GM18909 (cell line): ENCODE results near the gene PROSER2.
A peak's percentile ranks its signal among the peaks of the same experiment; 100 is the strongest.
"Not testable (repeated sequence)": the region's sequence is repeated elsewhere in the genome, so short reads cannot be mapped to it uniquely, and the experiment has no call there.

Source experiments
- ATAC-seq: cut with Tn5 transposase; IDR thresholded peaks from one replicate; pipeline ENCODE4 v1.9.1; 2021; ENCODE audit warnings: mild to moderate bottlenecking; ENCODE audit not compliant: unreplicated experiment, poor library complexity

The PROSER2 gene

GRCh38 chr10:11832042-11832441 is 8.9 kb downstream of the PROSER2 start:
- ATAC-seq, result no peak

DNA sequence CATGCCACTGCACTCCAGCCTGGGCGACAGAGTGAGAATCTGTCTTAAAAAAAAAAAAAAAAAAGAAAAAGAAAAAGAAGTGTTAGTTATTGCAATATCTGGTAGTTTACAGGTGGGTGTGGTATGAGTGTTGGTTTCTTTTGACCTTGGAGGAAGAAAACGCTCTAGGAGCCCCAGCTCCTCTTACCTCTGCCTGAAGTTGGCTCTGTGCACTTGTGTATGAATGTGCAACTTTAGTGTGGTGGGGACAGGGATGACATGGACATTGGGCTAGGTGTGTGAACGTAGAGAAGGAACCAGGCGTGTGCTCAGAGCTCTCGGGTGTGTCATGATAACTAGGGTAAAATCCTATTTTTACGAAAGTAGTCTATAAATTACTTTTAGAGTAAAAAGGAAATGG is 11.9 kb downstream of the PROSER2 start:
- no peak for ATAC-seq

DNA sequence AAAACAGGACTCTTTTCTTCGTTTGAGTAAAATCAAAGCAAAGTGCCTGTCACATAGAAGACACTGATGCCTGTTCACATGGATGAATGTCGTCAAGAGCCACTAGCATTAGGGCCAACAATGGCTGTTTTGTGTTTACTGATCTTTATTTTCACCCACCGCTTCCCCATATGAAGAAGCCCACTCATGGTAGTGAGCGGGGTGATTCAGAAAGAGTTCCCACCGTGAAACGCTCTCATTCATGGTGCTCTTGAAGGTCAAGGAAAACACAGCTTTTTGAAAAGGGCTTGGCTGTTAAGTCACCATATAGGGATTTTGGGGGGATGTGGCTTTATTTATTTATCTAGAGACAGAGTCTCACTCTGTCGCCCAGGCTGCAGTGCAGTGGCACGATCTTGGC is 12.5 kb downstream of the PROSER2 start:
- ATAC-seq, result no peak

DNA sequence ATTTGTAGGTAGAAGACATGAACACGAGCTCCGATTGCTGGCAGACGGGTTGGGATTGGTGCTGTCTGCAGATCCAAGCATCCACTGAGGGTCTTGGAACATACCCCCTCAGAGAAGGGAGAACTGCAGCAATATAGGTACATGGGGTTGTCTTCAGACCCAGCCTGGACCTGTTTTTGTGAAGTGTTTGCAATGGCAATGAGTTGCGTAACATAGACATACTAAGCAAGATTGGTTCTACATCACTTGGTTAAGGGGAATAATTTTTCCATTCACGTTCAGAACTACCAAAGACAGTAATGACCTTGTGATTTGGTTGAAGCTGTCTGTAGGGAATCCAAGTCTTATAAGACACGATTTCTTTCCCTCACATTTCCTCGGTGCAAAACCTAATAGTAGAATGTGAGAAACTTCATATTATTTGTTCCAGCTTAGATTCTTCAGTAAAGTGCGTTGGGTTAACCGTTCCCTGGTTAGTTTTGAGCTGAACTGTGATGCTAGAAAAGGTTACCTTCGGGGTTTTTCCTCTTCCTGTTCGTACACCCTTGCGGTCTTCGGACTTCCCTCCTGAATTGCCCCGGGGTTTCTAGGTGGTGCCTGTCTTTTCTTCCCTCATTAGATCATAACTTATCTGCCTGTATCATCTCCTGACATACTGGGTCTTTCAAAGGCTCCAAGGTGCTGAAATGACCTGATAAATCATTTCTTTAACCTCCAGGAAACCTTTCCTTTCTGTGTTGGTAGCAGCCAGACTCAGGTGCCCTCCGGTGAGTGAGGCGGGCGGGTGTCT is 14.4 kb downstream of the PROSER2 start:
- ATAC-seq, result no peak

- no peak for ATAC-seq
These were observed 15.2 kb downstream of the PROSER2 start for GRCh38 chr10:11838298-11838852.

DNA sequence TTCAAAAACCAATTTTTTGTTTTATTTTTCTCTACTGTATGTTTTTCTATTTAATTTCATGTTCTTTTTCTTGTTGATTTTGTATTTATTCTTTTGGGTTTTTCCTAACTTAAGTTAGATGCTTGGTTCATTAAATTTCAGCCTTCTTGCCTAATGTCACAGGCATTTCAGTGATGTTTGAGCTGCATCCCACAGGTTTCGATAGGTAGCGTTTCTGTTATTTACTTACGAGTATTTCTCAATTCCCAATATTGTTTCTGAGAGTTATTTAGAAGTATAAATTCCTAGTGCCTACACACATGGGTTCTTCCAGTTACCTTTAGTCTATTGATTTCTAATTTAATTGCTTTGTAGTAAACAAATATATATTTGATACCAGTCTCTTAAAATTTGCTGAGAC is 18.2 kb downstream of the PROSER2 start:
- ATAC-seq, result no peak

DNA sequence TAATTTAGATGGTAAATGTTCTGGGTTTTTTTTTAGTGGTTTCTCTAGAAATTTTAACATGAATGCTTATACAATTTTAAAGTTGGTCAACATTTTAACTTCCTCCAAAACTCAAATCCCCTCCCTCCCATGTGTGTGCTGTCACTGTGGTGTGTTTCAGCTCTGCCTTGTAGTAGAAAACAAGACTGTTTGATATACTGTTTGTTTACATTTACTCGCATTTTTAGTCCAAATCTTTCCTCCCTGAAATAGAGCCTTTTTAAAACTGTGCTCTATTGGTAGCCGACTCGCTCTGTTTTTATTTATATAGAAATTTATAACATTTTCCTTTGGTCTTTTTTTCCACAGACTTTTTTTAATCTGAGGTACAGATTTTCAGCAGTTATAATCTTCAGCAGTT is 19.3 kb downstream of the PROSER2 start:
- no peak for ATAC-seq

DNA sequence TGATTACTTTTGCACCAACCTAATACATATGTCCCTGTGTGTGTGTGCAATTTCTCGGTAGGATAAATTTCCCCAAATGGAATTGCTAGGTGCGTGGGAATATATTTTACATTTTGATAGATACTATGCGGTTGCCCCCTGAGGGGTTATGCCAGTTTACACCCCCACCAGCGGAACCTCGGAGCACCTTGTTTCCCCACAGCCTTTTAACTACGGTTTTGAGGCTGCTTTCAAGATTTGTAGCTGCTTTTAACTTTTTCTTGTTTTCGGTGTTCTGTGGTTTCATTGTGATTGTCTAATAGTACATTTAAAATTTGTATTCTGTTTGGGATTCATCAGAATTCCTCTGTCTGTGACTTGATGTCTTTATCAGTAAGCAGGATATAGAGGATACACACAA is 22.0 kb downstream of the PROSER2 start:
- ATAC-seq, result no peak

DNA sequence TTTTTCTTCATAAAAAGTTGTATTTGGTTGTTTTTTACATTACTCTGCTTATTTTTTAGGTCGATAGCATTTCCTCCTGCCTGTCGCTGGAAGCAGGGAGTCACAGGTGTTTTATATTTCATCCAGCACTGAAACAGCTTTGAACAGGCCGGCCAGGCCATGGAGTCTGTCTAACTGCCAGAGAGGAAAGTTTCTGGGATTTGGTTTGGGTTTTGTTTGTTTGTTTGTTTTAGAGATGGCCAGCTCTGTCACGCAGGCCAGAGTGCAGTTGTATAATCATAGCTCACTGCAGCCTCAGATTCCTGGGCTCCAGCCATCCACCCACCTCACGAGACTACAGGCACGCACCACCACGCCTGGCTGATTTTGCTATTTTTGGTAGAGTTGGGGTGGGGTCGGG is 23.4 kb downstream of the PROSER2 start:
- ATAC-seq, result no peak

- no peak for ATAC-seq
These were observed 26.1 kb downstream of the PROSER2 start for GRCh38 chr10:11849277-11849676.

- ATAC-seq, result no peak
These were observed 26.8 kb downstream of the PROSER2 start for GRCh38 chr10:11849911-11850310.

- no peak for ATAC-seq
These were observed 28.8 kb downstream of the PROSER2 start for GRCh38 chr10:11851910-11852309.

GRCh38 chr10:11852637-11853036 is 29.5 kb downstream of the PROSER2 start:
- ATAC-seq, result not testable (repeated sequence)

GRCh38 chr10:11853468-11853867 is 30.3 kb downstream of the PROSER2 start:
- ATAC-seq, result no peak

GRCh38 chr10:11854301-11854700 is 31.1 kb downstream of the PROSER2 start:
- no peak for ATAC-seq

GRCh38 chr10:11856089-11856488 is 32.9 kb downstream of the PROSER2 start:
- ATAC-seq, result no peak

- no peak for ATAC-seq
These were observed 33.5 kb downstream of the PROSER2 start for GRCh38 chr10:11856678-11857077.

GRCh38 chr10:11858093-11858492 is 34.9 kb downstream of the PROSER2 start:
- ATAC-seq, result no peak

DNA sequence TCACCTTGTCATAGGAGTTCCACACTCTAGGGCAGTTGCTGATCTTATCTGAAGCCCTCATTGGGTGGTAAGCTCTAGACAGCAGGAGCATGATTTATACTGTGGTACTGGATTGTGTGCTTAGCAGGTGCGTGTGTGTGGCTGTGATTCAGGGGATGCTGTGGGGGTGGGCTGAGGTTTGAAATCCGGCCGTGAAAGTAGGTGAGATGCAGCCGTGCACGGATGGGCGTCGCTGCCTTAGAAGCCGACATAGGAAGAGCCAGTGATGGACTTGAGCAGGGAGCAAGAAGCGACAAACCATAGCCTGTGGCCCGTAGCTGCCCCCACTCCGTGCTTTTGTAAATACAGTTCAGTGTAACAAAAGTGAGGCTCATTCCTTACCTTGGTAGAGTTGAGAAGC is 38.2 kb downstream of the PROSER2 start:
- no peak for ATAC-seq

GRCh38 chr10:11861811-11862428 is 38.8 kb downstream of the PROSER2 start:
- no peak for ATAC-seq

DNA sequence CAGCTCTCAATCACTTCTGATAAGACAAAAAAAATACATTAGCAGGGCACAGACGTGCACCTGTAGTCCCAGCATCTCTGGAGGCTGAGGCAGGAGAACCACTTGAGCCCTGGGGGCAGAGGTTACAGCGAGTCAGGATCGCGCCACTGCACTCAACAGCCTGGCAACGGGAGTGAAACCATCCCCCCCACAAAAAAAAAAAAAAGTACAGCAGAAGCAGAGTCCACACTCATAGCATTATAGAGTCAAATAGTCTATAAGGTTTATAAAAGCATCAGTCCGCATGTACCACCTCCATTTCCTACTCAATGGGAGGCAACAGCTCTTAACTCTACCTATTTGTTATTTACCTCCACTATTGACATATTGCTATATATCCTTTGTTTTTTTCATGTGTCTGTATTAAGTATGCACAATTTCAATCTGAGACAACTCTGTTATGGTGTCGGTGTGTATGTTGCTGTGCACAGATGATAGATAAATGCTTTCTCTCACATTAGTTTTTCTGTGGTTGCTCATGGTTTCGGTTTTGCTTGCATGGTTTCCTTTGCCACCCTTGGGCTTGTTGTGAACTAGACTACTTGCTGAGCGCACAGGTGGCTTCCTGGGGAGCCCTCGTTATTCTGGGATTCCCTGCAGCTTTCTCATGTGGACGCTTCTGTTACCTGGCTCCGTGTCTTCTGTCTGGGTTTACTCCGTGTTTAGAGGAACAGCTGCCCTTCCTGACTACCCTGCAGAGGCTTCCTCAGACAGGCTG is 40.4 kb downstream of the PROSER2 start:
- peak; percentile 98 for ATAC-seq
